RKO (cell line): ENCODE results near the gene CUBN.
A peak's percentile ranks its signal among the peaks of the same experiment; 100 is the strongest.

Experiments
- DNase-seq: peaks from one replicate; pipeline ENCODE4 v3.0.0-alpha.2; 2016; ENCODE audit warnings: low spot score

Gene CUBN

DNA sequence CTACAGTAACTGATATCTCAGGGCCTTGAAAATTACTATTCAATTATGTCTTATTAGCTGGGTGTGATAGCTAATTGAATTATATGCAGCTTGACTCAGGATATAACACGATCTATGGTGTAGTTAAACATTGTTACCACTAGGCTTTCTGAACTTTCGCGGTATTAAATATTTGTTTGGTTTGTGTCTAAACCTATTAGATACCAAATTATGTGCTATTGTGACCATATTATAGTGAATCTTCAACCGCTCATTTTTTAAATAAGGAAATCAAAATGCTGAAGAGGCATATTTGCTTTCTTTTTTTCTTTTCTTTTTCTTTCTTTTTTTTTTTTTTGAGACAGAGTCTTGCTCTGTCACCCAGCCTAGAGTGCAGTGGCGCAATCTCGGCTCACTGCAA, 213.1 kb downstream of the CUBN start:
- DNase-seq, result no peak

DNA sequence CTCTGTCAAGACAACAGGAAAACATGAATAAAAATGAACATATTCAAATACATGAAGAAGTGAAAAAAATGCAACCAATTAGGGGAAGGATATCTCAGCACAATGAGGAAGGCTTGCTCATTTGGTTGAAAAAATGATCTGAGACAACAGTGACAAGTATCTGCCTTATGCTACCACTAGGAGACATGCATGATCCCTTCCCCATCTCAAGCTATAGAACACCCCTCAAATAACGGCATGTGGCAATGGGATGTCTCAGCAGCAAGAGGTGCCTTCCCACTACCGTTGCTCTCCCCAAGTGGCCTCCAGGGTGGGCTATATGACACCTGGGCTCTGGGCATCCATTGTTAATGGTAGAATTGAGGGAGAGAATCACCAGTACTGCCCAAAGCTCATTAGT, 214.3 kb downstream of the CUBN start:
- peak; percentile 36 for DNase-seq

- DNase-seq, result no peak
Measured at GRCh38 chr10:16913266-16913665, 216.3 kb downstream of the CUBN start.

GRCh38 chr10:16910793-16911164, 218.8 kb downstream of the CUBN start:
- no peak for DNase-seq

DNA sequence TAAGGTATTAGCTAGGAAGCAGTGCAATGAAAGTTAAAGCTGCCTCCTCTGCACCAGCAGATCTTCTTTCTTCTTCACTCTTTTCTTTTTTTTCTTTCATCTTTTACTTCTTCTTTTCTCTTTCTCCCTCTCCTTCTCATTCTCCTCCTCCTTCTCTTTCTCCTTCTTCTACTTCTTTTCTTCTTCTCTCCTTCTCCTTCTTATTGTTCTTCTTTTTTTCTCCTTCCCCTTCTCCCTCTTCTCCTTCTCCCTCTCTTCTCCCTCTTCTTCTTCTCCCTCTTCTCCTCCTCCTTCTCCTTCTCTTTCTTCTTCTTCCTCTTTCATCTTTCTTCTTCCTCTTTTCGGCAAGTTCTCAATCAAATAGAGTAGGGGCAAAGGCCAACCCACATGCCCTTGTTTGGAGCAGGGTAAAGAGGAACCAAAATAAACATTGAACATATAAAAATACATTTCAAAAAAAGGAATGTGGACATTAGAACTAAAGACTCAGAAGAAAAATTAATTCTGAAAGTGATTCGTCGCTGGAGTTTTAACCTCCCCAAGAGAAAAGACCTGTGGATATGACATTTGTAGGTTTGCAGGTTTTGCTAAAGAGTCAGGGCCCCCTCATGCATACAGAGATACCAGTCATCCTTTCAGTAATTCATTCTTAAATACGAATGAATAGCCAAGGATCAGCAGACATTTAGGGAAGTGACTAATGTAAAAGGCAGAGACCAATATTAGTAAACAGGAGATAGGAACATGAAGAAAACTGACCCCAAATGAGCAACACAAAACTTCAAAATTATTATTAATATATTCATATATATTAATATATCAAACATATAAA, 219.4 kb downstream of the CUBN start:
- peak; percentile 27 for DNase-seq

DNA sequence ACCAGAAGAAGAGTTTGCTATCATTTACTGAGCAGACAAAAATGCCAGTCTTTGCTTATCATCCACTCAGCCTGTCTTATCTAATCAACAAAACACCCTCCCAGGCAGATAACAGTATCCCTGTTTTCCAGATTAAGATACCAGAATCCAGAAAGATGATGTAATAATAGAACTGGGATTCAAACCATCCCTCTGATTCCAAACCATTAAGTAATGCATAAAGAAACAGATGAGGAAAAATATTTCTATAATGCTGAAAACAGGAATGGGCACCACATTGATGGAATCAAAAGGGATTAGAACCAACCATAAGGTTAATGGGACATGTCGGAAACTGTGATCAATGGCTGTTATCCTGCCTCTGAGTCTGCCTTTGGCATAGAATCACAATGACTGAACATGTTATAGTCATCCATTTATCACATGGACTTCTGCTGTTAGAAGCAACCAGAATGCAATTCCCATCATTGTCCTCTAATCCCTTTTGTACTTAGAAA, 220.3 kb downstream of the CUBN start:
- DNase-seq, result peak; percentile 50

- DNase-seq, result no peak
Measured at GRCh38 chr10:16907687-16908086, 221.9 kb downstream of the CUBN start.

DNA sequence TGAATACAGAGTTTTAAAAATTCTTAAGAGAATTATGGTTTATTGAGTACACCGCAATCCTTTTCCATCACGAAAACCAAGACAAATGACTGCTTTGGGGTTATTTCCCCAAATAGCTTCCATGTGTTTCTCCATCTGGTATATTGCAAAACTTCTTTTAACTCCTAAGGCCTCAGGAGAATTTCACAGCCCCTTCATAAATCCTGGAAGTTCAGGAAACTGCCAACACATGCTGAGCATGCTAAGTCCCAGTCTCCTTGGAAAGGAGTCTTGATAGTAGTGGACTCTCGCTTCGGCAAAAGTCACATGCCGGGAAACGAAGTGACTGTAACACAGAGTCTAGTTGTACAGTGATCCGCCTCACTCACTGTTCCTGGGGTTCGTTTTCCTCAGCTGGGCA, 224.3 kb downstream of the CUBN start:
- no peak for DNase-seq

DNA sequence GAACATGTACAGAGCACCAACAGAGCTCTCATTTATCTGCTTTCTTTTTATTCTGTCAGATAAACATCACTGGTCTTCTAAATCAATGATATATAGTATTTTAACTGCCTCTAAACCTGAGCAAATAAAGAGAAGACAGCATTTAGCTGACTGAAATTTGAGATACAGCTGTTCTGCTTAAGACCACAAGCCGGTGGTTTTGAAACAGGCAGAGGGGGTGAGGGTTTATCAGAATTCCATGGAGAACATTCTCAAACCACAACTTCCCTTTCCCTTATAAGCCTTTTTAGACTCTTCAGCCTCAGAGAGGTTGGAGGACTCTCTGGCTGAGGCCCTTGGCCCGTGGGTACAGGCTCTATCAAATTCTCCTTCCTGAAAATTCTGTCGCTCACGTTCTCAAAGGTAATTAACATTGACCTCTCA, 225.0 kb downstream of the CUBN start:
- DNase-seq, result no peak

DNA sequence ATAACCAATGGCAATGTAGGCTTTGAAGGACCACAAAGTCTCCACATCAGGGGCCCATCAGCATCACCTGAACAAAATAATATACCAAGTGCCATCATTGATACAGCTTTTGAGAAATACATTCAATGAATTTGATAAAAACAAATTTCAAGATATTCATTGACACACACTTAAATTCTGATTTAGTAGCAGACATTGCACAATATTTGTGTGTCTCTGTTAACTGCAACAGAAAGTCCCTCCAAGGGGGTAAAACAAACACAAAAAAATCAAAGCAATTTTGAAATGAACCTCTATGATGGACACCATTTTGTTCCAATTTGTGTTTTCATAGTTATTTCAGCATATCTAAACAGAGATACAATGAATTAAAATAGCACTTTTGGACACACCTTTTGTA, 225.6 kb downstream of the CUBN start:
- no peak for DNase-seq

- no peak for DNase-seq
Measured at GRCh38 chr10:16902606-16903005, 227.0 kb downstream of the CUBN start.

DNA sequence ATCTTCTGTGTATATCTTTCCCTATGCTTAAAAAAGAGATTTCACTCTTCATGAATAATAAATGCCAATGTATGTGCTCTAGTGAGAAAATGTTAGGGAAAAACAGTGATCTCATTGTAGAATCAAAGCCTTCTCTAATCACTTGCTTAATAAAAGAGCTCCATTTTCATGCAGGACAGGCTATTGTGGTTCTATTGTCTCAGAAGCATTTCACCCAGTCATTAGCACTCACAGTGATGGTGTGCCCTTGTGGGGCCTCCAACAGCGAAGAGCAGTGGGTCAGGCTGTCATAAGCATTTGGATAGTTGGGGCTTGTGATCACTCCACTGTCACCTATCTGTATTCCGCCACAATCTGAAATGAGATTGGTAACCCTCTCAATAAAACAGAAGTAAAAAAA, 228.5 kb downstream of the CUBN start:
- no peak for DNase-seq

DNA sequence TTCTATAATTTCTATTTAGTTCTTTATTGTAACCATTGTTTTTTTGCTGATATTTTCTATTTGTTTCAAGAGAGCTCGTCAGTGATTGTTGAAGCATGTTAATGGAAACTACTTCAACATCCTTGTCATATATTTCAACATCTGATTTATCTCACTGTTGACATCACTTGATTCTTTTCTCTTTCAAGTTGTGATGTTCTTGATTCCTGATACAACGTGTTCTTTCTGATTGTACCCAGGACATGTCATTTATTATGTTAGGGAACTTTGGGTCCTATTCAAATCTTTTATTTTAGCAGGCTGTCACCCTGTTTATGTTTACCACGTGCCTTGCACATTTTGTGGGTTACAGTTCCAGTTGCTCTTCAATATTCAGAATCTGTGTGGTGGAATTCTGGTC, 232.6 kb downstream of the CUBN start:
- no peak for DNase-seq

DNA sequence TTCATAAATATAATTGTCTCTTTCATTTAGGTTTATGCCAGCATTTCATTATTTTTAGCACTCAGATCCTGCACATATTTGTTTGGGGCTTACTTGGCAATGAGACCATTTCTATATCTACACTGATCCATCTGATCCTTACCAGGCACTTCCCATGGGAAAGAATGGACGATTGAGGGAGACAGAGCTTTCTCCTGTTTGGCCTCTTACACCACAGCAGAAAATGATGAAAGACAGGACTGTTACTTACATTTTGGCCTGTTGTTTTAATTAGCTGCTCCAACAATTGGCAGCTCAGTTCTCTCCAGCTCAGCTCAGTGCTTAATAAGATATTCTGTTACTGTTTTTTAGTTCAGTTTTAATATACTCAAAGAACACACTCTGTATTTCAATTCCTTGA, 234.8 kb downstream of the CUBN start:
- DNase-seq, result no peak

GRCh38 chr10:16893664-16894063, 235.9 kb downstream of the CUBN start:
- no peak for DNase-seq

DNA sequence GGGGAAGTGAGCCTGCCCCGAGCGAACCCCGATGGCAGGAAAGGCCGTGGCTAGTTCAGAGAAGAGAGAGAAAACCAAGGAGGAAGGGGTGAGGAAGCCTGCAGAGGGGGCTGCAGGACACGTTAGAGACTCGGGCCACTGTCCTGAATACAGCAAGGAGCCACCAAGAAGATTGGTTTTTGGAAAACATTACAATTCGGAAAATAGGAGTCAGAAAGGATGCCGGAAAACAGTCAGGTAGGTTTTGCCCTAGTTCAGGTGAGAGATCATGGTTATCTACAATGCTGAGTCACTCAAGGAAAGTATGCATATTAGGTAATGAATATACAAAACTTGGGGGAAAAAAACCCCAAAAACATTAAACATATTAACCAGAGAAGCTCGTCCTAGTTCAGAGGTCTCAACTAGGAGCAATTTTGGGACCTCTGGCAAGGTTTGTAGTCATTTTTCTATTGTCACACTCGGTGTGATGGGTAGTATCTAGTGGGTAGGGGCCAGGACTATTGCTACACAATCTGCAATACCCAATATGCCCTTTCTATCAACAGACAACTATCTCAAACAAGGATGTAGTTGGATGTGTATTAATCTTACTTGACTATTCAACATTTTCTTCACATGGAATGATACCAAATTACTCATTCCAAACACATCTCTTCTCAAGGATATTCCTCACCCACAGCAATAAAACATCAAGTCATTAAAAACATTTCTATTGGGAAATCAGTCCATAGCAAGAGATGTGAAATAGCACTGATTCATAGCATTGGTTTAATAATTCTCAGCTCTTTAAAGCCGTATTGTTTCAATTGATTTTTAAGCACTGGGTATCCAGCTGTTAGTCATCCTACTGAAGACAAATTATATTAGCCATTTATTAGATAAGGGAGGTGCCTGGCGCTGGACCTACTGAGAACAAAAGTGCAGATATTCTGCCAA, 238.0 kb downstream of the CUBN start:
- peak; percentile 77 for DNase-seq

DNA sequence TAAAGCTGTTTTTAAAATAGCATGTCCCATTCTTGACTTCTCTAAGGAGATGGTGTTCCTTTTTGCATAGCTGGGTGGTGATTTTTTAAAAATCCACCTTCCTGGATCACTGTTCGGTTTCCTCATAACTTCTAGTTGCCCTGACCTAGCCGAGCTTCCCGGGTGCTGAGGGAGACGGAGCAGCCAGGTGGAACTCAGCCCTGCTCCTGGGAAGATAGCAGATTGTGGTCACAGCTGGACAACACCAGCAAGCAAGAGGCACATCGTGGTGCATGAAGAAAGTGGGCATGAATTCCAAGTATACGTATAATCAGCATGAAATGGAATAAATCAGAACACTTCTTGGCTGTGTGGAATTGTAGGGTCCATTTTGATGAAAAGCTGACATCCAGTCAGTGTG, 238.9 kb downstream of the CUBN start:
- DNase-seq, result no peak

- no peak for DNase-seq
Measured at GRCh38 chr10:16887565-16887964, 242.0 kb downstream of the CUBN start.

- DNase-seq, result no peak
Measured at GRCh38 chr10:16886031-16886430, 243.6 kb downstream of the CUBN start.

- no peak for DNase-seq
Measured at GRCh38 chr10:16884497-16884896, 245.1 kb downstream of the CUBN start.

DNA sequence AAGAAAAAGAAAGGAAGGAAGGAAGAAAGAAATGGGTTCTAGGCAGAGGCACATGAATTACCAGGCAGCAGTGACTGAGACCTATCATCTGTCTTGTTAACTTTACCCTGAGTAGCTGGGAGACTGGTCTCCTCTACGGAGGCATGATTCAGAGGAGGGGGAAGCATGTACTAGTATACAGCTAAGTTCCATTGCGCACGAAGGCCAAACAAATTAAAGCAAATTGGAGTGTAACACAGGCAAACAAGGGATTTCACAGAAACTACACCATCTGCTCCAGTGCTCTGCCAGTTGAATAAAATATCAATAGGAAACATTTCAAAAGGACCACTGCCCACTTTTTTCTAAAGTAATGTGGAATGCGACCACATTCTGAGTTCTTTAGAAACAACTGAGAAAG, 246.5 kb downstream of the CUBN start:
- no peak for DNase-seq

- no peak for DNase-seq
Measured at GRCh38 chr10:16870331-16870730, 259.3 kb downstream of the CUBN start.

DNA sequence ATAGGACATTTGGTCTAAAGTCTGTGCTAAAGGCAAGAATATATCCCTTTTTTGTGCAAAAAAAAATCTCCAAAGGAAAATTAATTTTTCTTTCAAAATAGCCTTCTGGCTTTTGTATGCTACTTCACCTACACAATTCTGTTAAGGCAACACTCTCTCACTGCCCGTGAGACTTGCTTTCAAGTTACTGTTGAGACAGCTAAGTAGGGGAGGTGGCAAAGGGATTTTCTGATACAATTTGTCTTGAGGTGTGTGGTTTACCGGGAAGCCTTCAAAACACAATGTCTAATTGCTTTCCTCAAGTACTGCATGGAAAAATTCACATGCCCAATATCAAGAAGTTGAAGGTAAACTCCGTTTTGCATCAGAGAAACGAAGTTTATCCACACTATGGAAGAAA, 261.6 kb downstream of the CUBN start:
- DNase-seq, result no peak
